ENCODE measurements around the gene UGGT2. TPM values are rescaled to one million over a fixed set of nuclear protein-coding genes. Genes with fewer than 3 reads are reported as not detected.

The UGGT2 gene
- total RNA-seq, 3 donors from 2014 or later (not counting 1 experiment from before 2014, with no cell fraction given), result 0.63 to 1.4 (median 1.3) TPM

DNA sequence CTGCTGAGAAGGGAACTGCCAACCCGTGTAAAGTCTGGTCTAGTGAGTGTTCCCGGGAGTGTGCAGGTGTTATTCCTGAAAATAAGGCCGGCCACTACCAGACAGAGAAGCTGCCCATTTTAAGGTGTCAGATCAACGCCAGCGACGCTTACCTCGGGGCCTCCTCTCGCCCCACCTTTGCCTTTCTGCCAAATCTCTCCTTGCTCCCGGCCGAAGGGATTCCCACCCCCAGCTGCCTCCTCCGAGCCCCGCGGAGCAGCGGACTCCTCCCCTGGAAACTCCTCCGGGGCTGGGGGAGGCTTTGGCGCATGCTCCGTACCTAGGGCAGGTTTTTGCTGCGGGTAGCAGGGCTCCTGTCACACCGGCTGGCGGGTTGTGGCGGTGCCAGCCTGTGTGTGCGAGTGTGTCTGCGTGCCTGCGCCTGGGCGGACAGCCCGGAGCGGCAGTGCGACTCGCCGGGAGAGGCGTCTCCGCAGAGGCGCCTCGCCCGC is 36.6 kb upstream of the UGGT2 start, which contains the start of gene HS6ST3:
HS6ST3 (plus strand) TSS at position 359 of the 491 bp plus-strand sequence.
- Mint-ChIP-seq H3K9me3 (peaks cover 2 to 7% of the 10 kb centered on the region in 2 donors), H3K4me3 (no peak within 1 kb of the TSS), H3K27me3 (ENCODE audit: low read depth in 2 of 2) (peaks cover 36 to 44% of the 10 kb centered on the region in 2 donors), H3K27ac (no peak within 1 kb of the TSS), H3K36me3 (peaks cover 14% of the 10 kb centered on the region), H3K4me1 (no peaks in the 10 kb centered on the region)
- no peaks in the 10 kb centered on the region for H3K4me1 ChIP-seq (ENCODE audit: control insufficient read depth, insufficient read depth, low read length)
- intact Hi-C loops (cut with micrococcal nuclease), result no loop called here
- no peaks in the 10 kb centered on the region for H3K36me3 ChIP-seq (ENCODE audit: control insufficient read depth, insufficient read depth, low read length)
- no peak within 1 kb of the TSS for H3K27ac ChIP-seq (ENCODE audit: low read length)
- 1% methylated on average over 35 of the region's 35 CpGs for WGBS (ENCODE audit: insufficient coverage)
- TF ChIP-seq, protein P1, sequence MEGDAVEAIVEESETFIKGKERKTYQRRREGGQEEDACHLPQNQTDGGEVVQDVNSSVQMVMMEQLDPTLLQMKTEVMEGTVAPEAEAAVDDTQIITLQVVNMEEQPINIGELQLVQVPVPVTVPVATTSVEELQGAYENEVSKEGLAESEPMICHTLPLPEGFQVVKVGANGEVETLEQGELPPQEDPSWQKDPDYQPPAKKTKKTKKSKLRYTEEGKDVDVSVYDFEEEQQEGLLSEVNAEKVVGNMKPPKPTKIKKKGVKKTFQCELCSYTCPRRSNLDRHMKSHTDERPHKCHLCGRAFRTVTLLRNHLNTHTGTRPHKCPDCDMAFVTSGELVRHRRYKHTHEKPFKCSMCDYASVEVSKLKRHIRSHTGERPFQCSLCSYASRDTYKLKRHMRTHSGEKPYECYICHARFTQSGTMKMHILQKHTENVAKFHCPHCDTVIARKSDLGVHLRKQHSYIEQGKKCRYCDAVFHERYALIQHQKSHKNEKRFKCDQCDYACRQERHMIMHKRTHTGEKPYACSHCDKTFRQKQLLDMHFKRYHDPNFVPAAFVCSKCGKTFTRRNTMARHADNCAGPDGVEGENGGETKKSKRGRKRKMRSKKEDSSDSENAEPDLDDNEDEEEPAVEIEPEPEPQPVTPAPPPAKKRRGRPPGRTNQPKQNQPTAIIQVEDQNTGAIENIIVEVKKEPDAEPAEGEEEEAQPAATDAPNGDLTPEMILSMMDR (IDR thresholded peaks at IDR 0.05), result no peak
- H3K9me3 ChIP-seq (ENCODE audit: control insufficient read depth, insufficient read depth, low read length), result no peaks in the 10 kb centered on the region
- no peak within 1 kb of the TSS for H3K4me3 ChIP-seq (ENCODE audit: low read length)
- DNase-seq (no peak), ATAC-seq (no peak)
- peaks cover 40% of the 10 kb centered on the region for H3K27me3 ChIP-seq (ENCODE audit: control insufficient read depth, insufficient read depth, low read length)

DNA sequence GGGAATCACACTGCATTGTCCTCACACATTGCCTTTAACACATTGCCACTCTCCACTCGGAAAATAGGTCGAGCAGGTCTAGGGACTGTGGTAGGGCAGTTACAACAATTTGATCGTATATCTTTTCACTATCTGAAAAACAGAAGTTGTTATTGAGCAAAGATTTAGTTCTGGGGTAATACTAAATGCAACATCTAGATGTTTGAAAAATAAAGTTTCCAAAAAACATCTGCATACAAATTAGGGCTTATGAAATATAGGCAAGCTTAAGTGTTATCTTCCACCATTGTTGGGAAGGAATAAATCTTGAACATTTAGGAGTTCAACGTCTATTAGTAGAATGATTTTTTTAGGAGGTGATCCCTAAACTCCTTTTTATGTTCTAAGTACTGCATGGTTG is 35.9 kb upstream of the UGGT2 start:
- TF ChIP-seq, protein P1 (IDR thresholded peaks at IDR 0.05), result no peak
- DNase-seq (no peak), ATAC-seq (no peak)
- intact Hi-C loops (cut with micrococcal nuclease), result no loop called here
- Mint-ChIP-seq H3K9me3 (peaks cover 2 to 9% of the 10 kb centered on the region in 2 donors), H3K4me3 (no peak overlapping the region), H3K27me3 (ENCODE audit: low read depth in 2 of 2) (peaks cover 36 to 44% of the 10 kb centered on the region in 2 donors), H3K4me1 (no peaks in the 10 kb centered on the region), H3K36me3 (peaks cover 14% of the 10 kb centered on the region), H3K27ac (no peak overlapping the region)
- no peak overlapping the region for H3K27ac ChIP-seq (ENCODE audit: low read length)
- WGBS (ENCODE audit: insufficient coverage), result 30% methylated on average over 1 of the region's 4 CpGs
- H3K4me3 ChIP-seq (ENCODE audit: low read length), result no peak overlapping the region
- H3K36me3 ChIP-seq (ENCODE audit: control insufficient read depth, insufficient read depth, low read length), result no peaks in the 10 kb centered on the region
- H3K27me3 ChIP-seq (ENCODE audit: control insufficient read depth, insufficient read depth, low read length), result peaks cover 40% of the 10 kb centered on the region
- H3K9me3 ChIP-seq (ENCODE audit: control insufficient read depth, insufficient read depth, low read length), result no peaks in the 10 kb centered on the region
- H3K4me1 ChIP-seq (ENCODE audit: control insufficient read depth, insufficient read depth, low read length), result no peaks in the 10 kb centered on the region

DNA sequence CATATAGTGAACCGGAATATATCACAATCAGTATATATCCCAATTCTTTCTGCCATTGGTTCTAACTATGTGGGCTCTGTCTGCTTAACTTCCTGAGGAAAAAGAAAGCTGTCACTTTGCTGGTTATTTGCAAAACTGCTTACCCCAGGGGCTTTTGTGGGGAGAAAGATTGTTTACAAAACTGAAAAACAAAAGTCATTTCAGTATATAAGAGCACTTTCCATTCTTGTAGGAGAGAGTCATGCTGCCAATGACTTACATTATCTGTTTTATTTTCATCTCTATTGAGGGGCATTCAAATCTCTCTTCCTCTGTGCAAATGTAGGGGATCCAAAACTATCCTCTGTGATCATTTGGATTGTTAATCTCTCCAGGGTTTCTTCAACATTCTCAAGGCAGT is 33.5 kb upstream of the UGGT2 start:
- H3K4me1 Mint-ChIP-seq, result no peaks in the 10 kb centered on the region
- H3K27me3 Mint-ChIP-seq (ENCODE audit: low read depth in 2 of 2), result peaks cover 22 to 25% of the 10 kb centered on the region in 2 donors

More for the DNA sequence above, 33.5 kb upstream of the UGGT2 start:
- H3K9me3 ChIP-seq (ENCODE audit: control insufficient read depth, insufficient read depth, low read length), result no peaks in the 10 kb centered on the region
- intact Hi-C loops (cut with micrococcal nuclease), result no loop called here
- TF ChIP-seq, protein P1 (IDR thresholded peaks at IDR 0.05), result no peak
- H3K4me3 ChIP-seq (ENCODE audit: low read length), result no peak overlapping the region
- peaks cover 5 to 8% of the 10 kb centered on the region in 2 donors for H3K9me3 Mint-ChIP-seq
- WGBS (ENCODE audit: insufficient coverage), result 100% methylated on average over 1 of the region's 1 CpG
- ATAC-seq (no peak), DNase-seq (no peak)
- no peak overlapping the region for H3K4me3 Mint-ChIP-seq
- H3K27ac ChIP-seq (ENCODE audit: low read length), result no peak overlapping the region
- H3K4me1 ChIP-seq (ENCODE audit: control insufficient read depth, insufficient read depth, low read length), result no peaks in the 10 kb centered on the region
- peaks cover 7% of the 10 kb centered on the region for H3K36me3 Mint-ChIP-seq
- peaks cover 24% of the 10 kb centered on the region for H3K27me3 ChIP-seq (ENCODE audit: control insufficient read depth, insufficient read depth, low read length)
- H3K27ac Mint-ChIP-seq, result no peak overlapping the region
- no peaks in the 10 kb centered on the region for H3K36me3 ChIP-seq (ENCODE audit: control insufficient read depth, insufficient read depth, low read length)
